ENCODE measurements around the gene ZNF579.

DNA sequence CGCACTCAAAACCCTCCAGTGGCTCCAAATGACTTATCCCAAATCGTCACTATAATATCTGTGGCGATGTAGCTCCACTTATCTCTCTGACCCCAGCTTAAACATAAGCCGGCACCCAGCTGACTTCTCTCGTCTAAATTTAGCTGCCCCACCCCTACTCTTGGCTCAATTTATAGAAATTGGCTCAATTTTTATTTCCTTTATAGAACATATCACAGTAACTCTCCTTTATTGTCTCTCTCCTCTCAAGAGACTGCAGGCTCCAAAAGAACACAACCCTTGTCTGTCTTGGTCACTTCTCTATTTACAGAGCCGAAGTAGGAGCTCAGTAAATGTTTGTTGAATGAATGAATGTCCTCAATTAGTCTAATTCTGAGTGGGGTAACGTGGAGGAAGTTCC, 42.9 kb upstream of the ZNF579 start:
- TF ChIP-seq EZH2 (IDR thresholded peaks at IDR 0.05; ENCODE audit: insufficient read depth, low read length), result no peak
- TF ChIP-seq, protein P1, sequence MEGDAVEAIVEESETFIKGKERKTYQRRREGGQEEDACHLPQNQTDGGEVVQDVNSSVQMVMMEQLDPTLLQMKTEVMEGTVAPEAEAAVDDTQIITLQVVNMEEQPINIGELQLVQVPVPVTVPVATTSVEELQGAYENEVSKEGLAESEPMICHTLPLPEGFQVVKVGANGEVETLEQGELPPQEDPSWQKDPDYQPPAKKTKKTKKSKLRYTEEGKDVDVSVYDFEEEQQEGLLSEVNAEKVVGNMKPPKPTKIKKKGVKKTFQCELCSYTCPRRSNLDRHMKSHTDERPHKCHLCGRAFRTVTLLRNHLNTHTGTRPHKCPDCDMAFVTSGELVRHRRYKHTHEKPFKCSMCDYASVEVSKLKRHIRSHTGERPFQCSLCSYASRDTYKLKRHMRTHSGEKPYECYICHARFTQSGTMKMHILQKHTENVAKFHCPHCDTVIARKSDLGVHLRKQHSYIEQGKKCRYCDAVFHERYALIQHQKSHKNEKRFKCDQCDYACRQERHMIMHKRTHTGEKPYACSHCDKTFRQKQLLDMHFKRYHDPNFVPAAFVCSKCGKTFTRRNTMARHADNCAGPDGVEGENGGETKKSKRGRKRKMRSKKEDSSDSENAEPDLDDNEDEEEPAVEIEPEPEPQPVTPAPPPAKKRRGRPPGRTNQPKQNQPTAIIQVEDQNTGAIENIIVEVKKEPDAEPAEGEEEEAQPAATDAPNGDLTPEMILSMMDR (IDR thresholded peaks at IDR 0.05; ENCODE audit: insufficient read depth, low read depth, low read length), result no peak

Data from astrocyte (in vitro differentiated cells and primary cell).